GM12891 (cell line): ENCODE results near the gene L3HYPDH.

Source experiments
- SPI1 ChIP-seq: IDR thresholded peaks from 2 replicates; pipeline ENCODE4 v1.6.1; 2011; ENCODE audit warnings: low read depth, low read length, control low read depth
- TAF1 ChIP-seq: IDR thresholded peaks from 2 replicates; pipeline ENCODE4 v1.6.1; 2011; ENCODE audit warnings: low read depth, low read length, control low read depth

- no peak for TF ChIP-seq TAF1
- no peak for TF ChIP-seq SPI1
Measured at GRCh38 chr14:59529189-59529588, 45.0 kb upstream of the L3HYPDH start.
